Duodenal mucosa (tissue), 2 donors: ENCODE measurements around the gene SLC17A8.

Experiments used
- H3K27ac ChIP-seq: one replicate; pipeline ENCODE4 v1.7.0; 2013; ENCODE audit warnings: low read depth, low read length
- H3K27me3 ChIP-seq, 2 donors: one replicate each; pipeline ENCODE4 v1.7.0; 2013; ENCODE audit warnings: low read length in 2 of 2, control low read depth in 1 of 2; ENCODE audit not compliant: insufficient read depth in 2 of 2, control insufficient read depth in 1 of 2
- H3K36me3 ChIP-seq, 2 donors: one replicate each; pipeline ENCODE4 v1.7.0; 2013; ENCODE audit warnings: low read length in 2 of 2, control low read depth in 1 of 2; ENCODE audit not compliant: insufficient read depth in 2 of 2, control insufficient read depth in 1 of 2
- H3K4me1 ChIP-seq, 2 donors: one replicate each; pipeline ENCODE4 v1.7.0; 2013; ENCODE audit warnings: low read length in 2 of 2, control low read depth in 1 of 2; ENCODE audit not compliant: insufficient read depth in 2 of 2, control insufficient read depth in 1 of 2
- H3K4me3 ChIP-seq, 2 donors: one replicate each; pipeline ENCODE4 v1.7.0; 2013; ENCODE audit warnings: low read length in 2 of 2, low read depth in 1 of 2
- H3K9ac ChIP-seq, 2 donors: one replicate each; pipeline ENCODE4 v1.7.0; 2013; ENCODE audit warnings: low read length in 2 of 2, low read depth in 1 of 2
- H3K9me3 ChIP-seq, 2 donors: one replicate each; pipeline ENCODE4 v1.7.0; 2013; ENCODE audit warnings: low read length in 2 of 2, control low read depth in 1 of 2; ENCODE audit not compliant: control insufficient read depth in 1 of 2

SLC17A8 gene

GRCh38 chr12:100383586-100384558 is 27.0 kb downstream of the SLC17A8 start:
- Histone ChIP-seq H3K4me1 (no peaks in the 10 kb centered on the region), H3K27ac (no peak overlapping the region), H3K36me3 (no peaks in the 10 kb centered on the region), H3K4me3 (no peak overlapping the region), H3K9ac (no peak overlapping the region), H3K9me3 (no peaks in the 10 kb centered on the region), H3K27me3 (no peaks in the 10 kb centered on the region)

GRCh38 chr12:100384559-100384935 is 27.7 kb downstream of the SLC17A8 start:
- no peaks in the 10 kb centered on the region for H3K27me3 ChIP-seq
- no peak overlapping the region for H3K27ac ChIP-seq
- H3K4me1 ChIP-seq: no peaks in the 10 kb centered on the region
- H3K9me3 ChIP-seq: no peaks in the 10 kb centered on the region
- H3K4me3 ChIP-seq: no peak overlapping the region
- H3K36me3 ChIP-seq: no peaks in the 10 kb centered on the region
- no peak overlapping the region for H3K9ac ChIP-seq

GRCh38 chr12:100388382-100388781 is 31.5 kb downstream of the SLC17A8 start:
- H3K4me3 ChIP-seq: no peak overlapping the region
- H3K9me3 ChIP-seq: no peaks in the 10 kb centered on the region
- H3K36me3 ChIP-seq: no peaks in the 10 kb centered on the region
- H3K27ac ChIP-seq: no peak overlapping the region
- no peaks in the 10 kb centered on the region for H3K27me3 ChIP-seq
- H3K9ac ChIP-seq: no peak overlapping the region
- H3K4me1 ChIP-seq: no peaks in the 10 kb centered on the region

GRCh38 chr12:100391856-100392255 is 35.0 kb downstream of the SLC17A8 start:
- H3K27me3 ChIP-seq: no peaks in the 10 kb centered on the region
- H3K9me3 ChIP-seq: no peaks in the 10 kb centered on the region
- no peak overlapping the region for H3K9ac ChIP-seq
- H3K36me3 ChIP-seq: no peaks in the 10 kb centered on the region
- H3K4me3 ChIP-seq: no peak overlapping the region
- H3K27ac ChIP-seq: no peak overlapping the region
- no peaks in the 10 kb centered on the region for H3K4me1 ChIP-seq

- H3K36me3 ChIP-seq: no peaks in the 10 kb centered on the region
- no peak overlapping the region for H3K27ac ChIP-seq
- peaks cover 4 to 5% of the 10 kb centered on the region in 2 donors for H3K4me1 ChIP-seq
- H3K4me3 ChIP-seq: no peak overlapping the region
- H3K27me3 ChIP-seq: no peaks in the 10 kb centered on the region
- H3K9me3 ChIP-seq: no peaks in the 10 kb centered on the region
- H3K9ac ChIP-seq: no peak overlapping the region
These were observed 36.3 kb downstream of the SLC17A8 start for GRCh38 chr12:100393200-100393599.

- Histone ChIP-seq H3K9ac (no peak overlapping the region), H3K36me3 (no peaks in the 10 kb centered on the region), H3K27ac (no peak overlapping the region)
These were observed 38.9 kb downstream of the SLC17A8 start for GRCh38 chr12:100395811-100396210.

GRCh38 chr12:100398307-100398706 is 41.4 kb downstream of the SLC17A8 start:
- Histone ChIP-seq H3K36me3 (no peaks in the 10 kb centered on the region), H3K27me3 (no peaks in the 10 kb centered on the region), H3K4me3 (no peak overlapping the region), H3K9me3 (no peaks in the 10 kb centered on the region), H3K9ac (no peak overlapping the region), H3K4me1 (peaks cover 19 to 29% of the 10 kb centered on the region in 2 donors), H3K27ac (no peak overlapping the region)

More at GRCh38 chr12:100395811-100396210, 38.9 kb downstream of the SLC17A8 start:
- no peak overlapping the region for H3K4me3 ChIP-seq
- no peaks in the 10 kb centered on the region for H3K9me3 ChIP-seq
- H3K4me1 ChIP-seq: peaks cover 19% of the 10 kb centered on the region in 2 donors
- no peaks in the 10 kb centered on the region for H3K27me3 ChIP-seq

GRCh38 chr12:100399095-100399494 is 42.2 kb downstream of the SLC17A8 start:
- Histone ChIP-seq H3K9me3 (no peaks in the 10 kb centered on the region), H3K27me3 (no peaks in the 10 kb centered on the region), H3K4me1 (peaks cover 19 to 29% of the 10 kb centered on the region in 2 donors), H3K9ac (no peak overlapping the region), H3K4me3 (no peak overlapping the region), H3K36me3 (no peaks in the 10 kb centered on the region), H3K27ac (no peak overlapping the region)

- Histone ChIP-seq H3K9me3 (no peaks in the 10 kb centered on the region), H3K9ac (no peak overlapping the region), H3K4me1 (peaks cover 19 to 29% of the 10 kb centered on the region in 2 donors), H3K27ac (no peak overlapping the region), H3K4me3 (no peak overlapping the region), H3K36me3 (no peaks in the 10 kb centered on the region), H3K27me3 (no peaks in the 10 kb centered on the region)
These were observed 44.8 kb downstream of the SLC17A8 start for GRCh38 chr12:100401660-100402059.

GRCh38 chr12:100402763-100403162 is 45.9 kb downstream of the SLC17A8 start:
- no peak overlapping the region for H3K27ac ChIP-seq

More at GRCh38 chr12:100402763-100403162, 45.9 kb downstream of the SLC17A8 start:
- Histone ChIP-seq H3K9ac (no peak overlapping the region), H3K27me3 (no peaks in the 10 kb centered on the region), H3K4me3 (no peak overlapping the region), H3K9me3 (no peaks in the 10 kb centered on the region), H3K36me3 (no peaks in the 10 kb centered on the region), H3K4me1 (peaks cover 19 to 29% of the 10 kb centered on the region in 2 donors)
